Activated T-cell treated with anti-CD3 and anti-CD28 coated beads, Interleukin-2, amount 50 U/mL, for 72 hours (primary cell): ENCODE data around the gene SND1. TPM values are rescaled to one million over a fixed set of nuclear protein-coding genes. Genes with fewer than 3 reads are reported as not detected.
"Not testable (repeated sequence)": the region's sequence is repeated elsewhere in the genome, so short reads cannot be mapped to it uniquely, and the experiment has no call there.

Source experiments
- ATAC-seq, 2 donors: fragments of 150-1000 bp; cut with Tn5 transposase; replicated peaks in 1 of 2; 2 replicates each; pipeline ENCODE4 v1.10.0; 2021; ENCODE audit warnings: moderate library complexity in 2 of 2, mild to moderate bottlenecking in 1 of 2
- DNase-seq, 2 donors: peaks; one replicate each; pipeline ENCODE4 v3.0.0; 2021 to 2022; ENCODE audit warnings: mixed read lengths in 1 of 2
- H3K27ac Mint-ChIP-seq: one replicate; pipeline ENCODE4 v1.8.0; 2022; ENCODE audit warnings: mild to moderate bottlenecking, moderate library complexity, mixed read lengths
- H3K27me3 Mint-ChIP-seq: one replicate; pipeline ENCODE4 v1.8.0; 2022; ENCODE audit warnings: low read depth, mixed read lengths
- H3K36me3 Mint-ChIP-seq, 2 donors: one replicate each; pipeline ENCODE4 v1.8.0; 2022; ENCODE audit warnings: mixed read lengths in 2 of 2, mild to moderate bottlenecking in 1 of 2; ENCODE audit not compliant: insufficient read depth in 2 of 2
- H3K4me1 Mint-ChIP-seq: one replicate; pipeline ENCODE4 v1.8.0; 2022; ENCODE audit warnings: low read depth, mixed read lengths
- H3K4me3 Mint-ChIP-seq, 2 donors: one replicate each; pipeline ENCODE4 v1.8.0; 2022; ENCODE audit warnings: mild to moderate bottlenecking in 2 of 2, mixed read lengths in 2 of 2, moderate library complexity in 2 of 2
- H3K9me3 Mint-ChIP-seq, 2 donors: one replicate each; pipeline ENCODE4 v1.8.0; 2022; ENCODE audit warnings: mixed read lengths in 2 of 2
- total RNA-seq, 2 donors: library from RNA; stranded (reverse); gene quantifications; one replicate each; pipeline ENCODE4 v1.2.3, GENCODE V29; 2022

The SND1 gene
- total RNA-seq, 2 donors from 2014 or later, result 237 to 285 TPM

DNA sequence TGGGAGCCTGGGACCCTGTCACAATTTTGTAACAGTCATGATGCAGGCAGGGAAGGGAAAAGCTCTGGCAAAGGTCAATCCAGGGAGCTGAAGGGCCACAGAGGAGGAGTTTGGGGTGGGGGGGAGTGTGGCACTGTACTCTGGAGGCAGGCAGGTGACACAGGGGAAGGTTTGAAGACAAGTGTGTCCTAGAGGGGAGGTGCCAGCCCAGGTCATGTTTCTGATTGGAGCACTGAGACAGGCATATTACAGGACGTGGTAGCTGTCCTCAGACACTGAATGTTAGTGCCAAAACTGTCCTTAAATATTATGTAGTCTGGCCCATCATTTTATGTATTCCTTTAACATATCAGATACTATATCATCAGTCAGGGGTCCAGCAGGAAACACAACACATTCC is 454.8 kb downstream of the SND1 start:
- no peak overlapping the region for H3K4me3 Mint-ChIP-seq

DNA sequence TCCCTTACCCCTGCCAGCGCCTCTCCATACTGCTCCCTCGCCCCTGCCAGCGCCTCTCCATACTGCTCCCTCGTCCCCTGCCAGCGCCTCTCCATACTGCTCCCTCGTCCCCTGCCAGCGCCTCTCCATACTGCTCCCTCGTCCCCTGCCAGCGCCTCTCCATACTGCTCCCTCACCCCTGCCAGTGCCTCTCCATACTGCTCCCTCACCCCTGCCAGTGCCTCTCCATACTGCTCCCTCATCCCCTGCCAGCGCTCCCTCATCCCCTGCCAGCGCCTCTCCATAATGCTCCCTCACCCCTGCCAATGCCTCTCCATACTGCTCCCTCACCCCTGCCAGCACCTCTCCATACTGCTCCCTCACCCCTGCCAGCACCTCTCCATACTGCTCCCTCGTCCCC is 455.5 kb downstream of the SND1 start:
- not testable (repeated sequence) for H3K4me3 Mint-ChIP-seq, ATAC-seq, H3K27me3 Mint-ChIP-seq, H3K9me3 Mint-ChIP-seq, H3K36me3 Mint-ChIP-seq, DNase-seq, H3K27ac Mint-ChIP-seq
- peaks cover 68% of the 10 kb centered on the region for H3K4me1 Mint-ChIP-seq

More for the DNA sequence above, 454.8 kb downstream of the SND1 start:
- H3K36me3 Mint-ChIP-seq, result no peaks in the 10 kb centered on the region
- DNase-seq (no peak), ATAC-seq (no peak)
- H3K9me3 Mint-ChIP-seq, result no peaks in the 10 kb centered on the region
- H3K27ac Mint-ChIP-seq, result no peak overlapping the region
- no peaks in the 10 kb centered on the region for H3K27me3 Mint-ChIP-seq
- H3K4me1 Mint-ChIP-seq, result peaks cover 61% of the 10 kb centered on the region

DNA sequence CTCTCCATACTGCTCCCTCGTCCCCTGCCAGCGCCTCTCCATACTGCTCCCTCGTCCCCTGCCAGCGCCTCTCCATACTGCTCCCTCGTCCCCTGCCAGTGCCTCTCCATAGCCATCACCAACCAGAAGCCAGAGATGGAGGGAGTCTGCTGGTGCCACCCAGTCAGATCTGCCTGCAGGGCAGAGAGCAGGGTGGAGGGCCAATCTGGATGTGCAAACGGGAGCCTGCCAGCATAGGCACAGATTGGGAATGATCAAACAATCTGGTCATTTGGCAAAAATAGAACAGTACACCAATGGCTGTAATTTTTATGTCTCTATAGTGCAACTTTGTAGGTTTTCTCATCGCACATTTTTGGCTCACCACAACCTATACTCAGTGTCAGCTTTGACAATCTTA is 456.1 kb downstream of the SND1 start:
- Mint-ChIP-seq H3K36me3 (no peaks in the 10 kb centered on the region), H3K4me3 (peak overlapping the region; percentile 68 to 79), H3K27ac (peak overlapping the region; percentile 83), H3K4me1 (peaks cover 69% of the 10 kb centered on the region), H3K9me3 (no peaks in the 10 kb centered on the region), H3K27me3 (no peaks in the 10 kb centered on the region)
- DNase-seq, result no peak
- ATAC-seq, result no peak

GRCh38 chr7:128108641-128109423 is 456.8 kb downstream of the SND1 start:
- Mint-ChIP-seq H3K4me1 (peaks cover 64% of the 10 kb centered on the region), H3K27ac (peak overlapping the region; percentile 83), H3K36me3 (no peaks in the 10 kb centered on the region), H3K4me3 (peak overlapping the region; percentile 68 to 79), H3K27me3 (no peaks in the 10 kb centered on the region), H3K9me3 (no peaks in the 10 kb centered on the region)
- DNase-seq (no peak), ATAC-seq (peak; percentile 74 to 77)

- not testable (repeated sequence) for H3K9me3 Mint-ChIP-seq, H3K36me3 Mint-ChIP-seq, DNase-seq, ATAC-seq, H3K27ac Mint-ChIP-seq, H3K27me3 Mint-ChIP-seq
- Mint-ChIP-seq H3K4me3 (peak overlapping the region in 1 of 2 donors; percentile 79), H3K4me1 (peaks cover 63% of the 10 kb centered on the region)
Observed at GRCh38 chr7:128109424-128109969, 457.5 kb downstream of the SND1 start.

DNA sequence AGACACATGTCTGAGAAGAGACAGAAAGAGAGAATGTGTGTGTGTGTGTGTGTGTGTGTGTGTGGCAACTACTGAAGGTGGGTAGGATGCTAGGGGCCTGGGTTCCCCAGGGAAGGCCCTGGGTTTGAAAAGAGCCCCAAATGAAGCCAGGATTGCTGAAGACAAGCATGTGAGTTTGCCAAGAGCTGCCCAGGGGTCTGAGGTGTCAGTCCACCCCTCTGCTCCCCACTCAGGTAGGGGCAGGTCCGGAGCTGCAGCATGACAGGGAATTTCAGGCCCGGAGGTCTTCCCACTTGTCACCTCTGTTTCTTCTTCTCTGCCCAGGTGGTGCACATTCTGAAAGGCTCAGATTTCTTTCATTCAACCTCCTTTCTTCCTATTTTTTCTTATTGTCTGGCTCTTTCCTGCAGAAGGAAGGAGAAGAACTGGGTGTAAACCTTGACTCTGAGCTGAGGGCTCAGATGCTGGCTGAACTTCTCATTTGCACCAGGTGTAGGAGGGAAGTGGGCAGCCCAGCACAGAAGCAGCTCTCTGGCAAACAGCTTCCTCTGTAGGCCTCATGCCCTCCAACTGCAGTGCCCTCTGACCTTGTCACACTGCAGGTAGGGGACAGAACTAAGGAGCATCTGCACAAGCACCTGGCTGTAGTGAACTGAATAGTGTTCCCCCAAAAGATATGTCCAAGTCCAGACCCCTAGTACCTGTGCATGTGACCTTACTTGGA is 458.8 kb downstream of the SND1 start:
- no peaks in the 10 kb centered on the region for H3K27me3 Mint-ChIP-seq
- no peak overlapping the region for H3K4me3 Mint-ChIP-seq
- no peaks in the 10 kb centered on the region for H3K9me3 Mint-ChIP-seq
- ATAC-seq (no peak), DNase-seq (no peak)
- H3K4me1 Mint-ChIP-seq, result peaks cover 59% of the 10 kb centered on the region
- no peak overlapping the region for H3K27ac Mint-ChIP-seq
- H3K36me3 Mint-ChIP-seq, result no peaks in the 10 kb centered on the region

- ATAC-seq (peak; percentile 4 to 11), DNase-seq (no peak)
- H3K4me1 Mint-ChIP-seq, result peaks cover 51% of the 10 kb centered on the region
- H3K27ac Mint-ChIP-seq, result no peak overlapping the region
- H3K36me3 Mint-ChIP-seq, result no peaks in the 10 kb centered on the region
- H3K4me3 Mint-ChIP-seq, result peak overlapping the region in 1 of 2 donors; percentile 13
- H3K27me3 Mint-ChIP-seq, result no peaks in the 10 kb centered on the region
- no peaks in the 10 kb centered on the region for H3K9me3 Mint-ChIP-seq
Observed at GRCh38 chr7:128112018-128112780, 460.2 kb downstream of the SND1 start.

DNA sequence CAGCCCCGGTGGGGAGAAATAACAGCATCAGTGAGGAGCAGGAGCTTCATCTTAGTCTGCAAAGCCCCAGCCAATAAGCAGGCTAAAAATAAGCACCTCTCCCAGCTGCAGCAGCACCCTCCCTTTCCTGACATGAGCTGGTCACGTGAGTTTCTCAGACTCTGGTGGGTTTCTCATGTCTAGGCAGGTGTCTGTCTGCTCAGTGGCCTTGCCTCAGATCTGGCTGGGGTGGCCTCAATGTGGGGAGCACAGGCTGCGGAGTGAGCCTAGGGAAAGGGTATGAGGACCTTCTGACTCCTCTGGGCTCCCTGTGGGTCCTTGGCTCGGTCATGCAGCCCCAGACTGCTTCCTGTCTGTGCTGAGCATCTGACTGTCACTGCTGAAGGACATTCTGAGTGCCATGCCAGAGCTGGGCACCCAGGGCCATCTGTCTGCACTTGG is 460.8 kb downstream of the SND1 start:
- H3K9me3 Mint-ChIP-seq, result no peaks in the 10 kb centered on the region
- no peak for DNase-seq
- no peak for ATAC-seq
- no peaks in the 10 kb centered on the region for H3K36me3 Mint-ChIP-seq
- peaks cover 46% of the 10 kb centered on the region for H3K4me1 Mint-ChIP-seq
- H3K27ac Mint-ChIP-seq, result no peak overlapping the region
- H3K4me3 Mint-ChIP-seq, result no peak overlapping the region
- H3K27me3 Mint-ChIP-seq, result no peaks in the 10 kb centered on the region

GRCh38 chr7:128113839-128114238 is 461.8 kb downstream of the SND1 start:
- Mint-ChIP-seq H3K4me3 (no peak overlapping the region), H3K9me3 (no peaks in the 10 kb centered on the region), H3K36me3 (no peaks in the 10 kb centered on the region), H3K4me1 (peaks cover 44% of the 10 kb centered on the region), H3K27ac (no peak overlapping the region), H3K27me3 (no peaks in the 10 kb centered on the region)
- DNase-seq (no peak), ATAC-seq (no peak)

DNA sequence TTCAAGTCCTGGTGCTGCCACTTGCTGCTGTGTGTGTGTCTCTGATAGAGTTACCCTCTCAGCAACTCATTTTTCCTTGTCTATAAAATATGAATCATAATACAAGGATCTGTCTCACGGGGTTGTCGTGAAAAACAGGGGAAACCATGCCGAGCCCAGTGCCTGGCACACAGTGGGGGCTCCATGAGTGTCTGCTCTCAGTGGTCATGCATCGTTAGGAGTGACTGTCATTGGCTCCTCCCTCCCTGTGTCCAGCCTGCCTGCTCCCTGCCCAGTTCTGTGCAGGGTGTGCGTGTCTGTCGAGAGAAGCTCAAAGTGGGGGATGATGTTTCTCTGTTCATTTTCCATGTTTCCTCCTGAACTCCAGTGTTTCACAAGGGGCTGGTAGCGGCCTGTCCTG is 462.8 kb downstream of the SND1 start:
- no peak for DNase-seq

DNA sequence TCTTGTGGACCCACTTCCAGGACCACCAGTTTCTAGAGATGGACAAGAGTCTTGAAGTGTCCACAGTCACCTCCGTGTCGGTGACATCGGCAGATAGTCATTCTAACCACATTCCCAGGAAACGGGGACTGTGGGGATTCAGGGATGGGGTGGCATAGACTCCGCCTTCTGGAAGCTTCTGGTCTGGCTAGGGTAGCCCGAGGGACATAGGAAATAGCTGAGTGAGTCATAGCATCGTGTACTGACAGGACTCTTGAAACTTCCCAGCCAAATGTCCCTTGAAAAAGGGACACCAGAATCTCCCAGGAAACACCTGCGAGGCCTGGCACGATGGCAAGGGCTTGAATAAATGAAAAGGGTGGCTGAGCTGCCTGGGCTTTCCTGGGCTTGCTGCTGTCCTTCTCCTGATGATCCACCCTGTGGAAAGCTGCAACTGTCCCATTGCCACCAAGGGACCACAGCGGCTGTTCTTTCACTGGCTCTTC is 463.4 kb downstream of the SND1 start:
- no peaks in the 10 kb centered on the region for H3K36me3 Mint-ChIP-seq
- DNase-seq, result no peak

More for the DNA sequence above, 462.8 kb downstream of the SND1 start:
- Mint-ChIP-seq H3K9me3 (no peaks in the 10 kb centered on the region), H3K36me3 (no peaks in the 10 kb centered on the region), H3K27me3 (no peaks in the 10 kb centered on the region), H3K4me3 (no peak overlapping the region), H3K27ac (no peak overlapping the region), H3K4me1 (peaks cover 35% of the 10 kb centered on the region)
- no peak for ATAC-seq

GRCh38 chr7:128115821-128116723 is 464.1 kb downstream of the SND1 start:
- ATAC-seq (no peak), DNase-seq (no peak)
- Mint-ChIP-seq H3K27me3 (no peaks in the 10 kb centered on the region), H3K36me3 (no peaks in the 10 kb centered on the region), H3K9me3 (no peaks in the 10 kb centered on the region), H3K27ac (no peak overlapping the region), H3K4me1 (peaks cover 22% of the 10 kb centered on the region), H3K4me3 (no peak overlapping the region)

More for the DNA sequence above, 463.4 kb downstream of the SND1 start:
- Mint-ChIP-seq H3K4me3 (no peak overlapping the region), H3K27me3 (no peaks in the 10 kb centered on the region), H3K4me1 (peaks cover 29% of the 10 kb centered on the region), H3K9me3 (no peaks in the 10 kb centered on the region), H3K27ac (no peak overlapping the region)
- no peak for ATAC-seq
